Activated T-cell treated with anti-CD3 and anti-CD28 coated beads for 1 hour (primary cell): ENCODE results near the gene ELK1.
"Not testable (repeated sequence)": the region's sequence is repeated elsewhere in the genome, so short reads cannot be mapped to it uniquely, and the experiment has no call there.

ENCODE experiments used
- DNase-seq: peaks from one replicate; pipeline ENCODE4 v3.0.0-alpha.2; 2020; ENCODE audit warnings: low read depth

ELK1 gene

GRCh38 chrX:47611926-47612325, 38.4 kb downstream of the ELK1 start:
- no peak for DNase-seq

- DNase-seq: no peak
These were observed 38.9 kb downstream of the ELK1 start for GRCh38 chrX:47611489-47611888.

GRCh38 chrX:47610511-47610910, 39.9 kb downstream of the ELK1 start:
- DNase-seq: no peak

GRCh38 chrX:47608130-47608810, 42.1 kb downstream of the ELK1 start:
- no peak for DNase-seq

GRCh38 chrX:47607091-47607490, 43.3 kb downstream of the ELK1 start:
- DNase-seq: no peak

- no peak for DNase-seq
These were observed 45.3 kb downstream of the ELK1 start for GRCh38 chrX:47605024-47605423.

- DNase-seq: not testable (repeated sequence)
These were observed 47.2 kb downstream of the ELK1 start for GRCh38 chrX:47603125-47603524.

- DNase-seq: no peak
These were observed 53.1 kb downstream of the ELK1 start for GRCh38 chrX:47597222-47597621.

- no peak for DNase-seq
These were observed 54.1 kb downstream of the ELK1 start for GRCh38 chrX:47596256-47596655.

GRCh38 chrX:47595716-47596251, 54.6 kb downstream of the ELK1 start:
- DNase-seq: no peak

- no peak for DNase-seq
These were observed 56.8 kb downstream of the ELK1 start for GRCh38 chrX:47593522-47593921.

- DNase-seq: no peak
These were observed 59.4 kb downstream of the ELK1 start for GRCh38 chrX:47590984-47591383.

GRCh38 chrX:47587906-47588735, 62.2 kb downstream of the ELK1 start:
- DNase-seq: no peak

GRCh38 chrX:47587091-47587891, 63.1 kb downstream of the ELK1 start:
- no peak for DNase-seq

GRCh38 chrX:47586043-47586787, 64.1 kb downstream of the ELK1 start:
- DNase-seq: no peak
